OCI-LY1 (cell line): ENCODE results near the gene IARS2.

Source experiments
- EZH2 ChIP-seq: fragments of 200-600 bp; sonication (generic), shearing (Covaris generic); IDR thresholded peaks from 2 replicates; pipeline ENCODE4 v1.8.0; 2017; ENCODE audit warnings: borderline replicate concordance, mixed run types, mild to moderate bottlenecking, antibody characterized with exemption, low read length, moderate library complexity, mixed read lengths
- TF ChIP-seq, protein P1 (sequence below): fragments of 200-600 bp; sonication (generic), shearing (Covaris generic); IDR thresholded peaks from 2 replicates; pipeline ENCODE4 v1.5.1; 2017; ENCODE audit warnings: mild to moderate bottlenecking, antibody characterized with exemption, low read length, moderate library complexity, mixed read lengths

DNA sequence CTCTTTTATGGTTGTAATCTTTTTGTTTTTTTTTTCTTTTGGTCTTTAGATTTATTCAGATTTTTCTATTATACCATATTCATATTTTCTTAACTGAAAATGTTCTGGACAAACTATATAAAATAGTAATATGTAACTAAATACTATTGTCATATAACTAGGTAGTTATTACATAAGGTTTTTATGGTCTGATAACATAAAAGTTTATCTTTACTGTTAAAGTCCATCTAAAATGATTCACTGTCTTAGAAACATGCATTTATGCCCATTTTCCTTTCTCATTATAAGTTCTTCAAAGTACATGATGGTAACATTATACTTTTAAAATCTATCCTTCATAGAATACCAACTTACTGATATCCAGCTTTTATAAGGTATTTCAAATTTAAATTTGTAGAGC, 29.1 kb downstream of the IARS2 start:
- TF ChIP-seq, protein P1, sequence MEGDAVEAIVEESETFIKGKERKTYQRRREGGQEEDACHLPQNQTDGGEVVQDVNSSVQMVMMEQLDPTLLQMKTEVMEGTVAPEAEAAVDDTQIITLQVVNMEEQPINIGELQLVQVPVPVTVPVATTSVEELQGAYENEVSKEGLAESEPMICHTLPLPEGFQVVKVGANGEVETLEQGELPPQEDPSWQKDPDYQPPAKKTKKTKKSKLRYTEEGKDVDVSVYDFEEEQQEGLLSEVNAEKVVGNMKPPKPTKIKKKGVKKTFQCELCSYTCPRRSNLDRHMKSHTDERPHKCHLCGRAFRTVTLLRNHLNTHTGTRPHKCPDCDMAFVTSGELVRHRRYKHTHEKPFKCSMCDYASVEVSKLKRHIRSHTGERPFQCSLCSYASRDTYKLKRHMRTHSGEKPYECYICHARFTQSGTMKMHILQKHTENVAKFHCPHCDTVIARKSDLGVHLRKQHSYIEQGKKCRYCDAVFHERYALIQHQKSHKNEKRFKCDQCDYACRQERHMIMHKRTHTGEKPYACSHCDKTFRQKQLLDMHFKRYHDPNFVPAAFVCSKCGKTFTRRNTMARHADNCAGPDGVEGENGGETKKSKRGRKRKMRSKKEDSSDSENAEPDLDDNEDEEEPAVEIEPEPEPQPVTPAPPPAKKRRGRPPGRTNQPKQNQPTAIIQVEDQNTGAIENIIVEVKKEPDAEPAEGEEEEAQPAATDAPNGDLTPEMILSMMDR, result no peak
- no peak for TF ChIP-seq EZH2
